HCT116 (cell line): Measurements from ENCODE around the gene AMT. TPM values are rescaled to one million over a fixed set of nuclear protein-coding genes. Genes with fewer than 3 reads are reported as not detected.

Experiments
- ATAC-seq: fragments of 200-7000 bp; cut with Tn5 transposase; 2 replicates; pipeline ENCODE4 v1.9.1; 2020; ENCODE audit warnings: mild to moderate bottlenecking, moderate library complexity
- BruUV-seq: library from RNA; stranded (reverse); fragments of 400-500 nt; replicated peaks from 2 replicates; lab custom pipeline; 2021; lab: Mats Ljungman, UMichigan
- CTCF ChIA-PET: fragments of 300-600 bp; sonication (Branson Sonifier 250); formaldehyde crosslinking; loops from one replicate; lab custom pipeline; 2021; ENCODE audit warnings: antibody characterized with exemption; lab: Charles Lee
- POLR2A ChIA-PET: fragments of 300-600, 350-600 bp; sonication (Branson Sonifier 250); formaldehyde crosslinking; loops from one replicate; lab custom pipeline; 2021; ENCODE audit warnings: antibody characterized with exemption; lab: Charles Lee
- RAD21 ChIA-PET, 2 experiments: fragments of 300-600 bp; sonication (Branson Sonifier 250); formaldehyde crosslinking; loops; one replicate each; lab custom pipeline; 2023; ENCODE audit warnings: low total read pairs in 2 of 2; ENCODE audit not compliant: uncharacterized antibody in 2 of 2, unreplicated experiment in 2 of 2, low non-redundant PET in 1 of 2; lab: Charles Lee
- DNase-seq: peaks from one replicate; pipeline ENCODE4 v3.0.0-alpha.2; 2010; ENCODE audit warnings: low read depth, low spot score
- H2AFZ ChIP-seq: fragments of 200-600 bp; shearing (Covaris generic), sonication (generic); 2 replicates; pipeline ENCODE4 v1.6.1; 2017; ENCODE audit warnings: low read depth, mixed run types, mixed read lengths, antibody characterized with exemption, low read length; ENCODE audit not compliant: poor library complexity, severe bottlenecking
- H3K27ac ChIP-seq: 2 replicates; pipeline ENCODE4 v1.5.1; 2012; ENCODE audit warnings: low read depth, low read length
- H3K27me3 ChIP-seq: fragments of 200-600 bp; sonication (generic); 2 replicates; pipeline ENCODE4 v1.6.1; 2016; ENCODE audit warnings: mixed run types, low read length, mixed read lengths; ENCODE audit not compliant: insufficient read depth
- H3K36me3 ChIP-seq, 2 experiments: fragments of 200-500 bp in 1 of 2; fragments of 200-600 bp in 1 of 2; sonication (Bioruptor generic) in 1 of 2; sonication (generic) in 1 of 2; 2 replicates each; pipeline versions ENCODE4 v1.5.1 to v1.6.1; 2014 to 2016; ENCODE audit warnings: low read length in 2 of 2, inconsistent platforms in 1 of 2, mixed read lengths in 1 of 2, mixed run types in 1 of 2; ENCODE audit not compliant: insufficient read depth in 2 of 2, control insufficient read depth in 1 of 2
- H3K4me1 ChIP-seq, 2 experiments: fragments of 200-600 bp in 1 of 2; sonication (generic) in 1 of 2; 2 replicates each; pipeline versions ENCODE4 v1.5.1 to v1.6.1; 2012 to 2017; ENCODE audit warnings: low read length in 2 of 2, inconsistent platforms in 1 of 2, mild to moderate bottlenecking in 1 of 2, mixed read lengths in 1 of 2, mixed run types in 1 of 2, moderate library complexity in 1 of 2; ENCODE audit not compliant: insufficient read depth in 2 of 2, control insufficient read depth in 1 of 2
- H3K4me2 ChIP-seq: fragments of 200-600 bp; sonication (generic); 2 replicates; pipeline ENCODE4 v1.6.1; 2017; ENCODE audit warnings: mixed run types, low read length, mixed read lengths
- H3K4me3 ChIP-seq, 2 experiments: fragments of 200-600 bp in 1 of 2; sonication (generic) in 1 of 2; replicated peaks in 1 of 2; 2 replicates each; pipeline ENCODE4 v1.5.1; 2011 to 2016; ENCODE audit warnings: low read length in 2 of 2, control low read depth in 1 of 2, low read depth in 1 of 2, mild to moderate bottlenecking in 1 of 2, mixed read lengths in 1 of 2, mixed run types in 1 of 2
- H3K79me2 ChIP-seq: fragments of 200-600 bp; sonication (generic); 2 replicates; pipeline ENCODE4 v1.6.1; 2017; ENCODE audit warnings: mild to moderate bottlenecking, mixed run types, low read length, moderate library complexity, mixed read lengths; ENCODE audit not compliant: insufficient read depth
- H3K9ac ChIP-seq: fragments of 200-600 bp; sonication (generic); 2 replicates; pipeline ENCODE4 v1.6.1; 2016; ENCODE audit warnings: low read length, mixed read lengths
- H3K9me2 ChIP-seq: fragments of 200-600 bp; sonication (generic), shearing (Covaris generic); 2 replicates; pipeline ENCODE4 v1.6.1; 2017; ENCODE audit warnings: mixed run types, mild to moderate bottlenecking, moderate library complexity; ENCODE audit not compliant: insufficient read depth
- H3K9me3 ChIP-seq, 2 experiments: fragments of 200-500 bp in 1 of 2; fragments of 200-600 bp in 1 of 2; sonication (Bioruptor generic) in 1 of 2; sonication (generic) in 1 of 2; 2 replicates each; pipeline ENCODE4 v1.6.1; 2014 to 2017; ENCODE audit warnings: low read length in 2 of 2, mixed read lengths in 2 of 2, inconsistent platforms in 1 of 2, low read depth in 1 of 2, mild to moderate bottlenecking in 1 of 2, mixed run types in 1 of 2, moderate library complexity in 1 of 2; ENCODE audit not compliant: control insufficient read depth in 1 of 2, insufficient read depth in 1 of 2
- H4K20me1 ChIP-seq: fragments of 200-600 bp; sonication (generic), shearing (Covaris generic); 2 replicates; pipeline ENCODE4 v1.6.1; 2017; ENCODE audit warnings: mixed run types, mild to moderate bottlenecking, moderate library complexity; ENCODE audit not compliant: insufficient read depth
- POLR2A ChIP-seq: IDR thresholded peaks from 2 replicates; pipeline ENCODE4 v1.7.0; 2011; ENCODE audit warnings: borderline replicate concordance; ENCODE audit not compliant: insufficient read depth, insufficient read length; ENCODE audit errors: extremely low read depth
- RAD21 ChIP-seq: IDR thresholded peaks from 2 replicates; pipeline ENCODE4 v1.6.1; 2012; ENCODE audit warnings: low read depth, mild to moderate bottlenecking
- REST ChIP-seq: IDR thresholded peaks from 2 replicates; pipeline ENCODE4 v1.6.1; 2012; ENCODE audit warnings: low read depth
- SIN3A ChIP-seq: IDR thresholded peaks from 2 replicates; pipeline ENCODE4 v1.6.1; 2012; ENCODE audit warnings: low read depth
- SRF ChIP-seq: IDR thresholded peaks from 2 replicates; pipeline ENCODE4 v1.6.1; 2012; ENCODE audit warnings: low read depth
- YY1 ChIP-seq: IDR thresholded peaks from 2 replicates; pipeline ENCODE4 v1.6.1; 2011; ENCODE audit warnings: low read length, low read depth, moderate library complexity, mild to moderate bottlenecking; ENCODE audit not compliant: insufficient replicate concordance; ENCODE audit errors: extremely low read depth
- ZFX ChIP-seq: fragments of 450-650 bp; IDR thresholded peaks from 2 replicates; pipeline ENCODE4 v1.6.1; 2017
- intact Hi-C: fragments of 100-400 bp; cut with micrococcal nuclease; formaldehyde crosslinking; loops from 2 replicates; pipeline ENCODE4 v1.10.0; 2022
- total RNA-seq: library from RNA; stranded (reverse); gene quantifications from one replicate; pipeline ENCODE4 v1.2.1, GENCODE V29; 2021; ENCODE audit not compliant: unreplicated experiment

The AMT gene
- total RNA-seq, 1 experiment from 2014 or later: 4.8 TPM

GRCh38 chr3:49414753-49415152 is 7.5 kb downstream of the AMT start:
- RAD21 ChIA-PET: no interaction called here
- ATAC-seq: no peak

More at GRCh38 chr3:49414753-49415152, 7.5 kb downstream of the AMT start:
- Histone ChIP-seq H3K36me3 (peaks cover 0 to 17% of the 10 kb centered on the region in 2 experiments; a peak in 1 of 4 replicates), H3K9ac (no peak overlapping the region), H3K4me3 (no peak overlapping the region), H3K9me3 (no peaks in the 10 kb centered on the region), H3K27ac (no peak overlapping the region), H3K4me2 (no peak overlapping the region), H2AFZ (no peak overlapping the region), H3K4me1 (peaks cover 19 to 58% of the 10 kb centered on the region in 2 experiments; a peak in 3 of 4 replicates), H3K79me2 (peaks cover 37% of the 10 kb centered on the region), H3K27me3 (no peaks in the 10 kb centered on the region), H4K20me1 (peaks cover 12% of the 10 kb centered on the region; the same call in 1 of the 2 replicates), H3K9me2 (no peaks in the 10 kb centered on the region)
- CTCF ChIA-PET: interaction anchor here (1.2 to 1.3 kb wide), 2 partner anchors 34 to 35 kb away, joined by 3 to 12 read pairs; no protein-coding TSS in a partner anchor
- intact Hi-C loops: loop anchor here (1.0 kb wide), 1 partner anchor 35 kb away; no protein-coding TSS in a partner anchor
- POLR2A ChIA-PET: interaction anchor here (1.3 kb wide), 1 partner anchor 14 kb away, joined by 4 read pairs; the partner anchor contains the start of gene NICN1
- no TSS peak for BruUV-seq
- no peak for DNase-seq
- TF ChIP-seq SRF (no peak), SIN3A (no peak), YY1 (no peak), POLR2A (no peak), REST (no peak), ZFX (no peak), RAD21 (no peak)
